Measurements from ENCODE around the gene ZHX3. TPM values are rescaled to one million over a fixed set of nuclear protein-coding genes. Genes with fewer than 3 reads are reported as not detected.

The ZHX3 gene
- total and polyA plus RNA-seq, 2 of the 13 experiments (the other 11 are each of a cell fraction or from before 2014, with no cell fraction given), result 8.4 to 11.7 TPM

GRCh38 chr20:41329435-41330342 lies 12.2 kb upstream of the ZHX3 start (continued):
- TF ChIP-seq ZNF318 (CRISPR knock-in tag; IDR thresholded peaks at IDR 0.05) (no peak), YY1 (IDR thresholded peaks at IDR 0.05; ENCODE audit: insufficient read depth, insufficient replicate concordance, low read depth, low read length) (no peak), RBFOX2 (IDR thresholded peaks at IDR 0.05; ENCODE audit: low read depth, low read length) (no peak), CSRNP1 (CRISPR knock-in tag; IDR thresholded peaks at IDR 0.05) (0 out of 2 replicates have a peak, but pooled peaks have one; percentile 61), NKX3-1 (CRISPR knock-in tag; IDR thresholded peaks at IDR 0.05) (no peak), ZNF580 (CRISPR knock-in tag; IDR thresholded peaks at IDR 0.05; ENCODE audit: borderline replicate concordance, low read depth) (0 out of 2 replicates have a peak, but pooled peaks have one; percentile 28), SNAPC4 (CRISPR knock-in tag; IDR thresholded peaks at IDR 0.05) (no peak), CREB1 (IDR thresholded peaks at IDR 0.05) (no peak), CREB1 (CRISPR knock-in tag; IDR thresholded peaks at IDR 0.05) (no peak), ZNF335 (CRISPR knock-in tag; IDR thresholded peaks at IDR 0.05) (0 out of 2 replicates have a peak, but pooled peaks have one; percentile 43), ZNF576 (CRISPR knock-in tag; IDR thresholded peaks at IDR 0.05) (no peak), ESRRA (CRISPR knock-in tag; IDR thresholded peaks at IDR 0.05; ENCODE audit: low read depth) (0 out of 2 replicates have a peak, but pooled peaks have one; percentile 63)
